Measurements from ENCODE around the gene UBE2D1. TPM values are rescaled to one million over a fixed set of nuclear protein-coding genes. Genes with fewer than 3 reads are reported as not detected.

UBE2D1 gene
- total RNA-seq, 4 donors from 2014 or later, result 62.0 to 178 (median 81.6) TPM

- in situ Hi-C loops (cut with MboI; ENCODE audit: low sequenced_read_pairs in 4 of 4), result no loop called here
- no peaks in the 10 kb centered on the region for H3K27me3 ChIP-seq
- intact Hi-C loops (cut with DNase I; ENCODE audit: low total_unique reads), result loop anchor here (2.0 kb wide), 1 partner anchor 26 kb away; the partner anchor contains the start of gene UBE2D1
- peak; percentile 94 to 96 for ATAC-seq
- peaks cover 59 to 65% of the 10 kb centered on the region in 2 donors for H3K4me1 ChIP-seq
- H3K4me3 ChIP-seq, result no peak overlapping the region
- H3K36me3 ChIP-seq, result peaks cover 2 to 42% of the 10 kb centered on the region in 2 donors
- peak overlapping the region; percentile 85 to 98 (median 86) for H3K27ac ChIP-seq
- TF ChIP-seq POLR2A (IDR thresholded peaks at IDR 0.05) (peak in 1 of 2 donors; percentile 26), CTCF (IDR thresholded peaks at IDR 0.05 in 4 of 5, conservative IDR thresholded peaks at IDR 0.05 in 1 of 5) (no peak)
- H3K9me3 ChIP-seq, result no peaks in the 10 kb centered on the region
- peak; percentile 79 to 80 for DNase-seq
Observed at GRCh38 chr10:58360412-58361004, 25.7 kb downstream of the UBE2D1 start.

GRCh38 chr10:58361353-58361752 lies 26.5 kb downstream of the UBE2D1 start:
- no peak for DNase-seq
- H3K9me3 ChIP-seq, result no peaks in the 10 kb centered on the region
- intact Hi-C loops (cut with DNase I; ENCODE audit: low total_unique reads), result loop anchor here (2.0 kb wide), 1 partner anchor 27 kb away; the partner anchor contains the start of gene UBE2D1
- H3K27ac ChIP-seq, result peak overlapping the region; percentile 85 to 98 (median 86)
- H3K36me3 ChIP-seq, result peaks cover 2 to 47% of the 10 kb centered on the region in 2 donors
- no peak for ATAC-seq
- in situ Hi-C loops (cut with MboI; ENCODE audit: low sequenced_read_pairs in 4 of 4), result no loop called here
- no peak for TF ChIP-seq POLR2A (IDR thresholded peaks at IDR 0.05)
- peaks cover 51 to 57% of the 10 kb centered on the region in 2 donors for H3K4me1 ChIP-seq
- no peak overlapping the region for H3K4me3 ChIP-seq
- H3K27me3 ChIP-seq, result no peaks in the 10 kb centered on the region

- peaks cover 2 to 50% of the 10 kb centered on the region in 2 donors for H3K36me3 ChIP-seq
- intact Hi-C loops (cut with DNase I; ENCODE audit: low total_unique reads) (no loop called here), in situ Hi-C loops (cut with MboI; ENCODE audit: low sequenced_read_pairs in 4 of 4) (no loop called here)
- TF ChIP-seq POLR2A (IDR thresholded peaks at IDR 0.05) (no peak), CTCF (IDR thresholded peaks at IDR 0.05 in 4 of 5, conservative IDR thresholded peaks at IDR 0.05 in 1 of 5) (no peak)
- no peak for DNase-seq
- no peak for ATAC-seq
- H3K4me1 ChIP-seq, result peaks cover 42 to 48% of the 10 kb centered on the region in 2 donors
- H3K27ac ChIP-seq, result peak overlapping the region; percentile 85 to 98 (median 86)
- no peaks in the 10 kb centered on the region for H3K9me3 ChIP-seq
- H3K4me3 ChIP-seq, result no peak overlapping the region
- H3K27me3 ChIP-seq, result no peaks in the 10 kb centered on the region
Observed at GRCh38 chr10:58362027-58362789, 27.4 kb downstream of the UBE2D1 start.

GRCh38 chr10:58367069-58367468 lies 32.3 kb downstream of the UBE2D1 start:
- in situ Hi-C loops (cut with MboI; ENCODE audit: low sequenced_read_pairs in 4 of 4), result no loop called here
- peaks cover 0 to 20% of the 10 kb centered on the region in 2 donors for H3K4me1 ChIP-seq
- no peaks in the 10 kb centered on the region for H3K27me3 ChIP-seq
- ATAC-seq, result no peak
- TF ChIP-seq POLR2A (IDR thresholded peaks at IDR 0.05), result no peak
- TF ChIP-seq CTCF (IDR thresholded peaks at IDR 0.05 in 4 of 5, conservative IDR thresholded peaks at IDR 0.05 in 1 of 5), result no peak
- H3K36me3 ChIP-seq, result peaks cover 2 to 48% of the 10 kb centered on the region in 2 donors
- H3K27ac ChIP-seq, result peak overlapping the region in 3 of 4 donors; percentile 8 to 88 (median 24)
- intact Hi-C loops (cut with DNase I; ENCODE audit: low total_unique reads), result no loop called here
- DNase-seq, result no peak
- no peak overlapping the region for H3K4me3 ChIP-seq
- no peaks in the 10 kb centered on the region for H3K9me3 ChIP-seq

- DNase-seq (no peak), ATAC-seq (no peak)
- Histone ChIP-seq H3K9me3 (no peaks in the 10 kb centered on the region), H3K36me3 (peaks cover 0 to 9% of the 10 kb centered on the region in 2 donors), H3K4me1 (peaks cover 12 to 33% of the 10 kb centered on the region in 2 donors), H3K27ac (peak overlapping the region; percentile 27 to 81 (median 69)), H3K4me3 (no peak overlapping the region), H3K27me3 (no peaks in the 10 kb centered on the region)
- no peak for TF ChIP-seq CTCF (IDR thresholded peaks at IDR 0.05 in 4 of 5, conservative IDR thresholded peaks at IDR 0.05 in 1 of 5)
- intact Hi-C loops (cut with DNase I; ENCODE audit: low total_unique reads) (no loop called here), in situ Hi-C loops (cut with MboI; ENCODE audit: low sequenced_read_pairs in 4 of 4) (loop anchor here in 1 of 4 donors (10.0 kb wide), 1 partner anchor 47 kb away; no protein-coding TSS in a partner anchor)
Observed at GRCh38 chr10:58371473-58371872, 36.7 kb downstream of the UBE2D1 start.

All from gastrocnemius medialis (tissue), 4 donors.